IPS-NIHi7 (cell line): ENCODE data around the gene TRIM46.
A peak's percentile ranks its signal among the peaks of the same experiment; 100 is the strongest.

Source experiments
- DNase-seq: peaks from one replicate; pipeline ENCODE4 v3.0.0; 2012; ENCODE audit warnings: mixed read lengths; ENCODE audit errors: extremely low spot score

TRIM46 gene

GRCh38 chr1:155173478-155174323, at the start of gene TRIM46:
Gene TRIM46, plus strand, starts transcription at chr1:155173849. Its CDS starts 118 bp downstream, at chr1:155173967.
- DNase-seq = peak; percentile 72

- DNase-seq = peak; percentile 24
Measured at GRCh38 chr1:155124503-155125463, 48.9 kb upstream of the TRIM46 start.

GRCh38 chr1:155125511-155125945, 48.1 kb upstream of the TRIM46 start:
- DNase-seq = no peak

- peak; percentile 34 for DNase-seq
Measured at GRCh38 chr1:155125946-155126555, 47.6 kb upstream of the TRIM46 start.

- peak; percentile 43 for DNase-seq
Measured at GRCh38 chr1:155126556-155127104, 47.0 kb upstream of the TRIM46 start.

- DNase-seq = peak; percentile 39
Measured at GRCh38 chr1:155127105-155127966, 46.3 kb upstream of the TRIM46 start, which contains the start of gene EFNA1. Gene EFNA1, plus strand, starts transcription at chr1:155127876. Its CDS starts 102 bp downstream, at chr1:155127978.

GRCh38 chr1:155127967-155128754, 45.5 kb upstream of the TRIM46 start:
- DNase-seq = no peak

GRCh38 chr1:155128755-155129473, 44.7 kb upstream of the TRIM46 start:
- DNase-seq = no peak

GRCh38 chr1:155130272-155131006, 43.2 kb upstream of the TRIM46 start:
- peak; percentile 27 for DNase-seq

- no peak for DNase-seq
Measured at GRCh38 chr1:155131285-155131684, 42.4 kb upstream of the TRIM46 start.

- DNase-seq = no peak
Measured at GRCh38 chr1:155131856-155132255, 41.8 kb upstream of the TRIM46 start.

- no peak for DNase-seq
Measured at GRCh38 chr1:155133799-155134281, 39.8 kb upstream of the TRIM46 start.

GRCh38 chr1:155134322-155134721, 39.3 kb upstream of the TRIM46 start:
- DNase-seq = no peak

GRCh38 chr1:155134880-155135414, 38.7 kb upstream of the TRIM46 start:
- DNase-seq = peak; percentile 62

- peak; percentile 96 for DNase-seq
Measured at GRCh38 chr1:155135415-155136028, 38.1 kb upstream of the TRIM46 start, which contains the start of gene SLC50A1. Gene SLC50A1, plus strand, starts transcription at chr1:155135852. Its CDS starts 60 bp downstream, at chr1:155135912.

GRCh38 chr1:155136748-155137147, 36.9 kb upstream of the TRIM46 start:
- DNase-seq = no peak
